Endodermal cell (in vitro differentiated cells): ENCODE measurements around the gene PER2. TPM values are rescaled to one million over a fixed set of nuclear protein-coding genes. Genes with fewer than 3 reads are reported as not detected.

Experiments
- DNase-seq: peaks from one replicate; pipeline ENCODE4 v3.0.0-alpha.2; 2017
- H3K27ac ChIP-seq: 2 replicates; pipeline ENCODE4 v1.5.1; 2013; ENCODE audit warnings: mild to moderate bottlenecking, low read depth, low read length, moderate library complexity
- H3K27me3 ChIP-seq: 2 replicates; pipeline ENCODE4 v1.6.1; 2013; ENCODE audit warnings: mild to moderate bottlenecking, low read length, moderate library complexity; ENCODE audit not compliant: insufficient read depth, control insufficient read depth, poor library complexity, severe bottlenecking
- H3K36me3 ChIP-seq: 2 replicates; pipeline ENCODE4 v1.7.0; 2013; ENCODE audit warnings: mild to moderate bottlenecking, low read length, moderate library complexity; ENCODE audit not compliant: control insufficient read depth, insufficient read depth
- H3K4me1 ChIP-seq: one replicate; pipeline ENCODE4 v1.7.0; 2013; ENCODE audit warnings: low read length; ENCODE audit not compliant: control insufficient read depth, insufficient read depth
- H3K4me3 ChIP-seq: 2 replicates; pipeline ENCODE4 v1.5.1; 2013; ENCODE audit warnings: mild to moderate bottlenecking, low read length, moderate library complexity
- H3K9ac ChIP-seq: 2 replicates; pipeline ENCODE4 v1.6.1; 2013; ENCODE audit warnings: mild to moderate bottlenecking, low read length, moderate library complexity; ENCODE audit not compliant: poor library complexity, severe bottlenecking; ENCODE audit errors: extremely low read depth
- H3K9me3 ChIP-seq: 2 replicates; pipeline ENCODE4 v1.6.1; 2013; ENCODE audit warnings: mild to moderate bottlenecking, low read length, moderate library complexity; ENCODE audit not compliant: control insufficient read depth
- H3K27ac Mint-ChIP-seq: 2 replicates; pipeline ENCODE4 v1.8.0; 2020; ENCODE audit warnings: mixed read lengths
- H3K27me3 Mint-ChIP-seq: 2 replicates; pipeline ENCODE4 v1.8.0; 2021; ENCODE audit warnings: mild to moderate bottlenecking, mixed read lengths; ENCODE audit not compliant: insufficient read depth
- H3K36me3 Mint-ChIP-seq: 2 replicates; pipeline ENCODE4 v1.8.0; 2020; ENCODE audit warnings: low read depth, mixed read lengths
- H3K4me1 Mint-ChIP-seq: 2 replicates; pipeline ENCODE4 v1.8.0; 2020; ENCODE audit warnings: mixed read lengths
- H3K4me3 Mint-ChIP-seq: 2 replicates; pipeline ENCODE4 v1.8.0; 2020; ENCODE audit warnings: mild to moderate bottlenecking, moderate library complexity, mixed read lengths
- H3K9me3 Mint-ChIP-seq: 2 replicates; pipeline ENCODE4 v1.8.0; 2020; ENCODE audit warnings: mild to moderate bottlenecking, mixed read lengths
- WGBS, 2 experiments: methylation state at CpG; one replicate each; pipeline versions ENCODE4 v1.1.5 to v1.1.7; 2013; ENCODE audit warnings: missing lambda C conversion rate in 2 of 2, mixed read lengths in 1 of 2; ENCODE audit not compliant: insufficient coverage in 1 of 2, insufficient read length in 1 of 2; 5-methylcytosine and 5-hydroxymethylcytosine counted together
- total RNA-seq, 2 donors: library from RNA; stranded (reverse); fragmentation: NEBNext Ultra II Directional in 1 of 2; extraction: Animal tissue kit (Norgen Biotek cat#: 25700) in 1 of 2; gene quantifications; 2 replicates in 1 of 2; 3 replicates in 1 of 2; pipeline ENCODE4 v1.2.1, GENCODE V29; 2021
- TF ChIP-seq, protein P1 (sequence below): fragments of 200-600 bp; sonication (generic); conservative IDR thresholded peaks from 2 replicates; pipeline ENCODE4 v1.5.0; 2021; ENCODE audit warnings: antibody characterized with exemption, mild to moderate bottlenecking

PER2 gene
- total RNA-seq, 2 donors from 2014 or later = 9.7 to 13.5 TPM

DNA sequence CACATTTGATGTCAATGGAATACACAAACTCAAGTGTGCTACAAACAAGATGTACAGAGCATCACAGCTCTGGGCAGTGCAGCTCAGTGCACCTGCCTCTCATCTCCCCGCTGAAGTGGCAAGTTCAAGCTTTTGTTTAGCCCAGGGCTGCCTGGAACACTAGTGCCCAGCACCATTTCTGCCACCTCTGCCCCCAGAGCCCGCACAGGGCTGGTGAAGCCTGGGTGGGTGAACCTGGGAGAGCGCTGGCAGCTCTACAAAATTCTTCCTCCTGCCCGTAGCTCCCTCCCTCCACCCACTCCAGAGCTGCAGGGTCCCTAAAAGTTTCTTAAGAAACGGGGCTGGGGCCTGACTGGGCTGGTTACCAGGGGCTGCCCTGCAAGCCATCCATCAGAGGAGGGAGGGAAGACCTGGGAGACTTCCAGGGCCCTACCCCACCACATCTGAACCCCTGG lies 50.1 kb downstream of the PER2 start:
- H3K4me1 Mint-ChIP-seq = no peaks in the 10 kb centered on the region
- Histone ChIP-seq H3K4me3 (no peak overlapping the region), H3K4me1 (no peaks in the 10 kb centered on the region), H3K27me3 (peaks cover 42% of the 10 kb centered on the region), H3K27ac (no peak overlapping the region), H3K36me3 (no peaks in the 10 kb centered on the region), H3K9me3 (no peaks in the 10 kb centered on the region), H3K9ac (no peak overlapping the region)
- no peak overlapping the region for H3K27ac Mint-ChIP-seq
- no peaks in the 10 kb centered on the region for H3K36me3 Mint-ChIP-seq
- WGBS, 2 experiments = 92 to 100% methylated on average over 1 to 5 of the region's 5 CpGs
- no peak for DNase-seq
- peaks cover 69% of the 10 kb centered on the region for H3K27me3 Mint-ChIP-seq
- peak overlapping the region; percentile 36 for H3K4me3 Mint-ChIP-seq
- no peaks in the 10 kb centered on the region for H3K9me3 Mint-ChIP-seq
- TF ChIP-seq, protein P1, sequence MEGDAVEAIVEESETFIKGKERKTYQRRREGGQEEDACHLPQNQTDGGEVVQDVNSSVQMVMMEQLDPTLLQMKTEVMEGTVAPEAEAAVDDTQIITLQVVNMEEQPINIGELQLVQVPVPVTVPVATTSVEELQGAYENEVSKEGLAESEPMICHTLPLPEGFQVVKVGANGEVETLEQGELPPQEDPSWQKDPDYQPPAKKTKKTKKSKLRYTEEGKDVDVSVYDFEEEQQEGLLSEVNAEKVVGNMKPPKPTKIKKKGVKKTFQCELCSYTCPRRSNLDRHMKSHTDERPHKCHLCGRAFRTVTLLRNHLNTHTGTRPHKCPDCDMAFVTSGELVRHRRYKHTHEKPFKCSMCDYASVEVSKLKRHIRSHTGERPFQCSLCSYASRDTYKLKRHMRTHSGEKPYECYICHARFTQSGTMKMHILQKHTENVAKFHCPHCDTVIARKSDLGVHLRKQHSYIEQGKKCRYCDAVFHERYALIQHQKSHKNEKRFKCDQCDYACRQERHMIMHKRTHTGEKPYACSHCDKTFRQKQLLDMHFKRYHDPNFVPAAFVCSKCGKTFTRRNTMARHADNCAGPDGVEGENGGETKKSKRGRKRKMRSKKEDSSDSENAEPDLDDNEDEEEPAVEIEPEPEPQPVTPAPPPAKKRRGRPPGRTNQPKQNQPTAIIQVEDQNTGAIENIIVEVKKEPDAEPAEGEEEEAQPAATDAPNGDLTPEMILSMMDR = no peak

DNA sequence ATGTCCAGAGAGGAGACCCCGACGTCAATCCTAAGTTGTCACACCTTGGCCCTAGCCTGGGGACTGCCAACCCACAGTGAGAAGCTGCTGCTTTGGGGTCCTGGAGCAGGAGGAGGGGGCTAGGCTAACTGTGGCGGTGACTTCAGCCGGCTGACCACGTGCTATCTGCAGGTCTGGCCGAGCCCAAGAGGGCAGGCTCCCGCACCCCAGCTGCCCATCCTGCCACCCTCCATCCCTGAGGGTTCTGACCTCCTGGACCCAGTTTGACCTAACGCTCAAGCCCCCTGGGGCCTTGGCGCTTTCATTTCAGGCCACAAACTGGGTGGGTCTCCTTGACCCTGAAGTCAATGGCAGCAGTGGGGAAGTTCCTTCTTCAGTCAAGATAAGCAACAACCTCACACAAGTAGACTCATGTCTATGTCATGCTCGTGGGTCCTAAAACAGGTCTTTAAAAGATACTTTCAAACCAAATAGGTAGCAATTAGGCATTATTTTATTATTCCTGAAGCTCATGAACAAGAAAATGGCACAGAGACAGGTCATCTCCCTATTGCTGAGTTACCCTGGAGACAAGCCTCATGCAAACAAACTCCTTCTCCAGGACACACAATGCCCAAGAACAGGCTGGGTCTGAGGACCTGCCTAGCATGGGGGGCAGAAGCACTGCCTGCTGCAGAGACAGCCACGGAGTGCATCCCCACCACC lies 50.8 kb downstream of the PER2 start:
- H3K4me1 ChIP-seq = no peaks in the 10 kb centered on the region
- Mint-ChIP-seq H3K4me1 (no peaks in the 10 kb centered on the region), H3K27ac (no peak overlapping the region), H3K9me3 (no peaks in the 10 kb centered on the region), H3K27me3 (peaks cover 74% of the 10 kb centered on the region), H3K36me3 (no peaks in the 10 kb centered on the region), H3K4me3 (peak overlapping the region; percentile 36)
- H3K9ac ChIP-seq = no peak overlapping the region
- TF ChIP-seq, protein P1 = no peak
- H3K27me3 ChIP-seq = peaks cover 42% of the 10 kb centered on the region
- no peak overlapping the region for H3K27ac ChIP-seq
- no peak for DNase-seq
- 79 to 93% methylated on average over 2 to 11 of the region's 11 CpGs for WGBS, 2 experiments
- H3K9me3 ChIP-seq = no peaks in the 10 kb centered on the region
- H3K36me3 ChIP-seq = no peaks in the 10 kb centered on the region
- H3K4me3 ChIP-seq = no peak overlapping the region

DNA sequence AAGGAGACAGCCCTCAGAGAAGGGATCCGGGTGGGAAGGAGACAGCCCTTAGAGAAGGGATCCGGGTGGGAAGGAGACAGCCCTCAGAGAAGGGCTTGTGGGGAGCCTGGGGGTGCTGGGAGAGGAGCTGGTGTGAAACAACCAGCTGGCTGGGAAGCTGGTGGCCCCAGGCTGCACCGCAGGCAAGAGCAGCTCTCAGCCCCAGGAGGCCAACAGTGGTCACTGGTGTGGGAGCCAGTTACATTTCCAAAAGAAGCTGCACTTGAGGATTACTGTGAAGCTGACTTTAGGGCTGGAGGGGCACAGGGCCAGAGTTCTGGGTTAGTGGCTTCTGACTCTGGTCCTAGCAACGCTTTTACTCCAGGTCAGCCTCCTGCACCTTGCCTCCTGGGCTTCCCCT lies 51.8 kb downstream of the PER2 start:
- Histone ChIP-seq H3K4me3 (no peak overlapping the region), H3K9ac (no peak overlapping the region), H3K9me3 (no peaks in the 10 kb centered on the region), H3K36me3 (no peaks in the 10 kb centered on the region), H3K4me1 (no peaks in the 10 kb centered on the region), H3K27me3 (peaks cover 42% of the 10 kb centered on the region), H3K27ac (no peak overlapping the region)
- no peak overlapping the region for H3K27ac Mint-ChIP-seq
- H3K4me3 Mint-ChIP-seq = no peak overlapping the region
- DNase-seq = no peak
- no peaks in the 10 kb centered on the region for H3K9me3 Mint-ChIP-seq
- no peaks in the 10 kb centered on the region for H3K36me3 Mint-ChIP-seq
- TF ChIP-seq, protein P1 = no peak
- peaks cover 75% of the 10 kb centered on the region for H3K27me3 Mint-ChIP-seq
- H3K4me1 Mint-ChIP-seq = no peaks in the 10 kb centered on the region
- WGBS, 2 experiments = 89 to 100% methylated on average over 1 to 4 of the region's 4 CpGs
